ENCODE data around the gene CHRNA4.

Gene CHRNA4

DNA sequence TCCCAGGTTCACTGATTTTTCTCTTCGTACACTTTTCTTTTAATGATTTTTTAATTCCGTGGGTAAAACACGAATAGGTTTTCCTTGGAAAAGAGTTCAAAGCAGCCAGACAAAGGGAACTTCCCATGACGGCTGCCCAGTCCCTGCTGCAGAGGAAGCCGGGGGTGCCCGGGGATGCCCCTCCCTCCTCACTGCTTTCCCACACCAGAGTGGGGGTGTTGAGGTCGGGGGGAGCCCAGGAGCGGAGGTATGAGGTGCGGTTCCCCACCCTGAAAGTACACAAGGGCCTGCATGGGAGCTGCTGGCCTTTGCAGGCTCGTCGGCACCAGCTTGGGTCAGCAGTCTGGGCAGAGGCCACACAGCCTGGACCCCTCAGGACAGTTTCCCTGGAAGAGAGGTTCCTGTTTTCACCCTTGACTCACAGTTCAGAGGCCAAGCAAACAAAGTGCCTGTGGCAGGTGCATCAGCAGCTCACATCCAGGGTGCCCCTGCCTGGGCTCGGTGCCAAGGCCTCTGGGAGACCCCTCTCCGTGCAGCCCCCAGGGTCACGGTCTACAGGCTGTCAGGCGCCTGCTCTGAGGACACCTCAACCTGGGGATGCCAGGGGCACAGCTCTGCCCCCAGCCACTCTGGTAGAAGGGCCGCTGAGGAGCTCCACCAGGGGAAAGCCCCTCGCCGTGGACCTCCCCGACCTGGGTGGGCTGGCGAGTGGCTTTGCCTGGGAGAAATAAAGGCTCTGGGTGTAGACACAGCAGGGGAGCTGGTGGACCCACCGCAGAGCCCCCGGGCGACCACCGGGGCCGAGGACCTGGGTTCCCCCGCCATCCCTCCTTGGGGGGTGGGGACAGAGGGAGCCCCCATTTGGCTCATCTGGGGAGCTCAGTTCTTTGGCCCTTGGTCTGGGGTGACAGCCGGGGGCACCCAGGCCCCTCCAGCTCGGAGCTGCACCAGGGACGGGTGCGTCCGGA lies 15.4 kb upstream of the CHRNA4 start:
- no peak for DNase-seq

GRCh38 chr20:63375438-63375837 lies 14.3 kb upstream of the CHRNA4 start:
- DNase-seq: no peak

DNA sequence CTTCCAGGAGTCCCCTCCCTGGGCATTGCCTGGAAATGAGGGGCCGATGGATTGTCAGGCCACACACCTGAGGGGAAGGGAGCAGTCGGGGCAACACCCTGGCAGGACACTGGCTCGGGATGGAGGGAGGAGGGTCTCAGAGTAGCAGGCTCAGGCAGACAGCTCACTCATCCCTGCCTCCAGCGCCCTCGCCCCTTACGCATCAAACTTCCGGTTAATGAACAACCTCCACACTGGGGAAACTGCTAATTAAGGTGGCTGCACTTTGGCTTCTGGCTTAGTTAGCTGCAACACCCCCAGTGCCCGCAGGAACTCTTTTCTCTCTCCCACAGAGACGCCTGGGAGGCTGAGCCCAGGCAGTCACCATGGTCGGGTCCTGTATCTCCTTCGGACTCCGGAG lies 13.4 kb upstream of the CHRNA4 start:
- no peak for DNase-seq

DNA sequence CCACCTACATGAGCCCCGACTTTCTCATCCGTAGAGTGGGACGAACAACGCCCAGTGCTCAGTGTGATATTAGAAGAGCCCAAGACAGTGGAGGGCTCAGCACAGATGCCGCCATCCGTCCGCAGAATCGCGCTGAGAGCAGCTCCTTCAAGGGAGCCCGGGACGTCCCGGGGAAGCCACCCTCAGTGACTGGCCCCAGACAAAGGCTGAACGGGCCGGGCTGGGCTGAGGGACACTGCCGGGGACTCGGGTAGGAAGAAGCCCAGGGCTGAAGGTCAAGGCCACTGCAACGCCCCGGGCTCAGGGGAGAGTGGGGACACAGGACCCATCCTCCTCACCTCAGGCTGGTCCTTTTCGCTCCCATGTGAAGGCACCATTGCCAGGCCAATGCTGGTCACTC lies 12.8 kb upstream of the CHRNA4 start:
- DNase-seq: no peak

DNA sequence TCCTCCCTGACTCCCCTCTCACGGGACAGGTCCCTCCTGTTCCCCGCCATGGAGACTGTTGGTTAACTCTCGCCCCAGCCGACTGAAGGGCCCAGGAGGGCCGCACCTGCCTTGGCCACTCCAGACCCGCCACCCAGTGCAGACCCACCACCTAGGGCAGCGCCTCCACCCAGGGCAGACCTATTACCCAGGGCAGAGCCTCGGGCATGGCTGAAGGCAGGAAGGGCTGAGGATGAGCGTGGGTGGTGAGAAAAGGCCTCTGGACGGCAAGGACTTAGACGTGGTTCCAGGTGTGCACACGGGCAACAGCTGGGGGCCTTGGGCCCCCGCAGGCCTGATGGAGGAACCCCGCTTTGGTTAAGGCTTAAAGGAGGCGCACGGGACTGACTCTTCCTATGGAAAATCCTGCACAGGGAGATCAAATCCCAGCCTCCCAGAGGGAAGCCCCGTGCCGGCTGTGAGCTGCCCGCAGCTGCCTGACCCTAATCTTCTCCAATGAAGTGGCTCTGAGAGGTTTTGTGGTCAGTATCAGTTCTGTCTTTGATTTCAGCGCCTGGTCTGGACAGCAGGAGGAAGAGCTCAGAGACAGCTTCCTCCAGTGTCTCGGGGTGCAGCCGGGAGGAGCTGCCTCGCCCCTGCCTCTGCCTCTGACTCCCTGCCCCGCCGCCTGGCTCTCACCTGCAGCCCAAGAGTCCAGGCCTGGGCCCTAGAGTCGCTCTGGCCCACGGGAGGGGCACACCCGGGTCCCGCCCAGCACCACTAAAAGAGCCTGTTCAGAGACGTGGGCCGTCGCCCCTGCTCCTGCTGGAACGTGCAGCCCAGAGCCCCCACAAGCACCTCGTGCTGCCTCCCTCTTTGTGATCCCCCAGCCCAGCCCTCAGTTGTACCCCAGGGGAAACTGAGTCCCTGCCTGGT lies 12.1 kb upstream of the CHRNA4 start:
- DNase-seq: peak; percentile 14

DNA sequence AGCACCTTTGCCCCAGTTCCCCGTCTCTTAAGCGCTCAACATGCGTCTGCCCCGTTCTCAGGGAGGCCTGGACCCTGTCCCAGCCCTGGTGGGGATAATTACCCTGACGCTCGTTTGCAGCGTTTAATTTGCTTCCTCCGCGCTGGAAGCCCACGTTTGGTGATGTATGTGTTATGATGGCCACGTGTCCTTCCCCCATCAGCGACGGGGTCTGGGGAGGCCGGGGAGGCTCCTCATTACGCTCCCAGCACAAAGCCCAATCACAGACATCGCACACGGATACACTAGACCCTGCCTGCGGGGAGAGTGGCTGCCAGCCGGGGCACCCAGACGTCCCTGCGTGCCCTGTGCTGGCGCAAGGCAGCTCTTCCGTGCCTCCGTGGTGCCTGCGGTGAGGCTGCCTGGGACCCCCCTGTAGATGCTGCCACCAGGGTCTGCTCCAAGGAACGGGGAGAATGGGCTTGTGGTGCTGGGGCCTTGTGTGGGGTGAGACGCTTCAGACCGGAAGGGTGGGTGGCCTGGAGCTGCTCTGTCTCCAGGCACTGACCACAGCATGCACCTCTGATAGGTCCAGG lies 10.2 kb upstream of the CHRNA4 start:
- no peak for DNase-seq

GRCh38 chr20:63370618-63371187 lies 9.6 kb upstream of the CHRNA4 start:
- DNase-seq: no peak

DNA sequence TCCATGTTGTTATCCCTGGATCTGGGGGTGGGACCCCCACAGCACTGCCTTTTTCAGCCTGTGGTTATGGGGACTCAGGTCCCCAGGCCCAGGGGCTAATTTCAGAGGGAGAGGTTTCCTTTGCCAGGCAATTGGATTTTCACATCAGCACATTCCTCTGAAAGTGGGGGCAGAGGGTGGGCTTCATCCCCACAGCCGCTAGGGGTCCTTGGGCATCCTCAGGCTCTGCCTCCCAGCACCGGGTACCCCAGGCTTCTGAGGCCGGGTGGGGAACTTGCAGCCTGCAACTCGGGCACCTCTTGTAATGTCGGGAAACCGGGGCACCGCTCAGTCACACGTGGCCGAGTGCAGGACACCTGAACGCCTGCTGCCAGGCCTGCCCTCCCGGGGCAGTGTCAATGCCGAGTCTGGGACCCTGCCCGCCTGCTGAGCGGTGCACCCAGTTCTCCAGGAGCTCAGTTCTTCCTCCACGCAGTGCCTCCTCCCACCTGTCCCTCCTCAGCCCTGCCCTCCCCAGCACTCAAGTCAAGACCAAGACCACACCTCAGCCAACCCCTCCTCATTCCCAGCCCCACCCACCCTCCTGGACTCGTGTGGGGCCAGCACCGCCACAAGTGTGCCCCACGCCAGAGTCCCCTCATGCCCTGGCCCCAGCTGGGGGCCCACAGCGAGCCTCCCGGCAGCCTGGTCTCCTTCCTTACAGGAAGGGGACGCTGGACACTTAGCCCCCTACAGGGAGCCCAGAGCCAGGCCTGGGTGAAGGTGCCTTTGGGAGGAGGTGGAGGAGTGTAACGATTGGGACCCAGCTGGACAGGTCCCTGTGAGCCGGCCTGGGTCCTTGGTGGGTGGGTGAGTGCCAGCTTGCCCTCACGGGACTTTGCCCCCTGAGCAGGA lies 8.8 kb upstream of the CHRNA4 start:
- no peak for DNase-seq

- DNase-seq: no peak
Observed at GRCh38 chr20:63369024-63369530, 7.9 kb upstream of the CHRNA4 start.

- no peak for DNase-seq
Observed at GRCh38 chr20:63368151-63368550, 7.0 kb upstream of the CHRNA4 start.

DNA sequence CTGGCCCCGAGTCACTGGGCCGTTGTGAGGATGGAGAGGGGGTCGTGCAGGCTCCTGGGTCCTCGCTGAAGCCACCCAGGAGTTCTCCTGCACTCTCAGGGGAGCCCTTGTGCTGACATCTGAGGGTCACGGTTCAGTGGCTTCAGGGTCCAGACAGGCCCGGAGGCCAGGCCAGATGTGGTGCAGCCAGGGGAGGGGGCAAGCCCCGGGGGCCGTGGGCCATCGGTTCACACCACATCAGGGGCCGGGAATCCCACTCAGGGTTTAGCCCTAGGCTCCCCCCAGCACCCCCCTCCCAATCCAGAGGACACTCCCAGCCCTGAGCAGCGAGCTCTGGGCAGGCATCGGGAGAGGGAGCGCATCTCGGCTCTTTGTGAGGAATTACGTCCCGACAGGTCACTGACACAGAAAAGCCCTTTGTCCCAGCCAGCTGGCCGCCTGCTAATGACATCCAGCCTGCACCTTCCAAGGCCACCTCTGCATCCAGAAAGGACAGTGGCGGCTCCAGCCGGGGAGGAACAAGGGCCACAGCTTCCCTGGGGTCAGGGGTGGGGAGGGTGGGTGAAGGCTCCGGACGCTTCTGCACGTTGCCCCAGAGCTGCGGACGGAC lies 6.4 kb upstream of the CHRNA4 start:
- no peak for DNase-seq

DNA sequence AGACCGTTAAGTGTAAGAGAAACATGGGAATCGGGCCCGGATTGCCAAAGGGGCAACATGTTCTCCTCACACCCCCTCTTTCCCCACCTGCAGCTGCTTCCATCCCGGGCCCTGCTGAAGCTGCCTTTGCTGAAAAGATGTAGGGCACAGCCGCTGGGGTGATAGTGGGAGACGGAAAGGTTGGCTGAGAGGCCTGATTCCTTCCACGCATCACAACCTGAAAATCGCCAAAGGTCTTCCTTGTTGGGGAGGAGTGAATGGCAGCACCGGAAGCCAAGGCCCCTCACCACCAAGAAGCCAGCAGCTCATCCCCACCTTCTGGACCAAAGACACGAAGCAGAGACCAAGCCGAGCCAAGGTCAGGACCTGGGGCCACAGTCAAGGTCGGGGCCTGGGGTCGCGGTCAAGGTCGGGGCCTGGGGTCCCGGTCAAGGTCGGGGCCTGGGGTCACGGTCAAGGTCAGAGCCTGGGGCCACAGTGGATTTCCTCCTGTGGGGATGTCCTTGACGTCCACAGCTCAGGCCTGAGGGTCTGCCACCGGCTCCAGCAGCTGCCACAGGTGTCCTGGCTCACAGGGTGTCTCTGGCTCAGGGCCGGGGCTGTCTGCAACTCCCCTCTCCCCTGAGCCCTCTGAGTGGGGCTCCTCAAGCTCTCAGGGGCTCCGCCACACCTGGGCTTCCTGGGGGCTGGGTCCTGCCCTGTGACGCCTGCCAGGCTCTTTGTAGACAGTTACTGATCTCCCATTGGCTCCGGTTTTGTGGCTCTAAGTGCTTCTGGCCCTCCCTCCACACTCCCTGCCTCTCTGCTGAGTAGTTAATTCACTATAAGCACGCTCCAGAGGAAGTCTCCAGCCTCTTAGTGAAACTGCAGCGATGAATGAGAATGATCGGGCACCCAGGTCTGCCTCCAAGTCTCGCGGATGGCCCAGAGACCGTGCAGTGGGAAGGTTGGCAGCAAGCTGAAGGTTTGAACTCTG lies 5.5 kb upstream of the CHRNA4 start:
- DNase-seq: no peak

DNA sequence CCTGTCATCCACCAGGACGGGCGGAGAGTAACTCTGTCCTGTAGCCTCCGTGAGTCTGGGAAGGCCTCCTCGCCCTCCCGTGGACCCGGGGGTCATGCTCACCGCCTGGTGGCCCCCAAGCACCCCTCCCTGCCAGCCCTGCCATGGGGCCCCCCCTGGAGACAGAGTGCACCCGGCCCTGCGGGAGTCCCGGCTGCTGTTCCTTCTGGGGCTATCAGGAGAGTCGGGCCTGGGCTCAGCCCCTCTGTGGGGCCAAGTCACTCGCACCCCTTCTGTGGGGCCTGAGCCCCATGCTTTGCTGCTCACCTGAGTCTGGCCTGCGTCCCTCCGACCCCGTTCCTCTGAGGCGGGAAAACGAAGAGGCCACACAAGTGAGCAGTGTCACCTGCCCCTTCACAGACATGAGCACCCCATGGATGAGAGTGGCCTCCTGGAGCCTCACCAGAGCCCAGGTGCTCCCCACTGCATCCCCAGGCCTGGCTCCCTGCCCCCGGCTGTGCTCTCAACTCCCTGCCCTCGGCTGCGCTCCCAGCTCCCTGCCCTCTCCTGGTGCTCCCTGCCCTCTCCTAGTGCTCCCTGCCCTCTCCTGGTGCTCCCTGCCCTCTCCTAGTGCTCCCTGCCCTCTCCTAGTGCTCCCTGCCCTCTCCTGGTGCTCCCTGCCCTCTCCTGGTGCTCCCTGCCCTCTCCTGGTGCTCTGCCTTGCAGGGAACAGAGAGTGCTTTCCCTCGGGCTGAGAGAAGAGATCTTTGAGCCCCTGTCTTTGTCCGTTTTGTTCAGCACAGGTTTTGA lies 4.6 kb upstream of the CHRNA4 start:
- no peak for DNase-seq

DNA sequence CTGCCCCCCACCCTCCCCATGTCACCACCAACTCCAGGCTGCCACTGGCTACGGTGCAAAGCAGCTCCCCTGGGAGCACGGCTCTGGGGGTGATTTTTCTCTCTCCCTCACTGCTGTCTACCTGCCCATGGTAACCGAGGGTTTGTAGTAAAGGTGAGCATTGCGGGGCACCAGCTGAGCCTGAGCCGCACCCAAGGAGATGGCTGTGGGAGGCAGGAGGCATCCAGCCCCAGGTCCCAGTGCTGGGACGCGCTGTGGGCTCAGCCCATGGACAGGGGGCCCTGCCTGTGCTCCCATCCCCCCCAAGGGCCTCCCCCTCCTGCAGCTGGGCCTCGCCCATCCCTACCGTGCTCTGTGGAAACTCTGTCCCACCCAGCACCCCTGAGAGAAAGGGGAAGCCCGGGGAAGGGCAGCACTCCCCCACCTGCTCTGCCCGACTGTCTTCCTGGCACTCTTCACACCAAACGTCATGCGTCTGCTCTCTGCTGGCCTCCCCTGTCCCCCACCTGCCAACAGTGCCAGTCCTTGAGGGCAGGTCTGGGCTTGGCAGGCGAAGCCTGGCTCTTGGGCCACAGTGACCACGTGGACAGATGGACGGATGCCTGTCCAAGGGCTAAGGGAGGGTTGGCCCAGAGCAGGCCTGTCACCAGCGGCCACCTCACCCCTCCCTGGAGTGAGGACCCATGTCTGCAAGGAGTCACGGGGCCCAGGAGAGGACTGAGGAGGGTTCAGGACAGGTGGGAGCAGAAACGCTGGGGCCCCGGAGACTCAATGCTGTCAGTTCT lies 3.8 kb upstream of the CHRNA4 start:
- no peak for DNase-seq

DNA sequence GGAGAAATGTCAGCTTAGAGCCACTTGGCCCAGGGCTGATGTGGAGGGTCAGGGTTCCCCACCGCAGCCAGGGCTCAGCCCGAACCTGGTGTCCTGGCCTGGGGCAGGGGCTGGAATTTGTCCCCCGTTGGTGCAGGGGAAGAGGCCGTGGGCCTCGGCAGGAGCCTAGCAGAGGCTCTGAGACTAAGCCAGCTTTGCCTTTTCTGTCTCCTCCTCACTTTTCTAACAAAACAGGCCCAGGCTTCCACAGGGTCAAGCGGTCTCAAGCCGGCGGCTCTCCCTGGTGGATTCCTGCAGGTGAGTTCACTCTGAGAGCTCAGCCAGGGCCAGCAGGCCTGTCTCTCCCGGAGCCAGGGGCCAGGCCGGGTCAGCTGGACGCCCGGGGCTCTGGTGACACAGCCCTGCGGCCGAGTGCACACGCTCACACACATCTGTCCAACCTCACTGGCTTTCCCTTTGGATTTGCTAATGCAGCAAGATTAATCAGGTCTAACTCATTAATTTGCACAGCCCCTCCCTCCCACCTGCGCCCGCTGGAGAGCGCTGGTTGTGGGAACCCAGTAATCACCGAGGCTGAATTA lies 2.9 kb upstream of the CHRNA4 start:
- DNase-seq: no peak

GRCh38 chr20:63363013-63363957 lies 2.1 kb upstream of the CHRNA4 start:
- no peak for DNase-seq
